ENCODE results near the gene SEBOX. TPM values are rescaled to one million over a fixed set of nuclear protein-coding genes. Genes with fewer than 3 reads are reported as not detected.

Gene SEBOX
- total and polyA plus RNA-seq, 2 experiments from 2014 or later, result not detected

Small RNA genes within 50 kb of the gene (microRNA-seq; reads per million reads assigned to microRNA genes)
- 0.66 reads per million for gene MIR4723

Other genes with a start within 250 kb of the SEBOX start
- gene TMEM97, start 46.0 kb downstream of the SEBOX start, total RNA-seq (2014; rRNA removed; shearing (Covaris generic)), result 101 and 106 TPM in 2 replicates
- gene TMEM97, start 46.0 kb downstream of the SEBOX start, polyA plus RNA-seq (2016; fragmentation: Nextera tagmentation; extraction: Ambion mirVana), result 216 and 225 TPM in 2 replicates
- 6.8 and 13.2 TPM in 2 replicates for gene IFT20, start 29.7 kb downstream of the SEBOX start, total RNA-seq (2014; rRNA removed; shearing (Covaris generic))
- gene IFT20, start 29.7 kb downstream of the SEBOX start, polyA plus RNA-seq (2016; fragmentation: Nextera tagmentation; extraction: Ambion mirVana), result 31.4 and 32.3 TPM in 2 replicates
- gene TNFAIP1, start 29.4 kb downstream of the SEBOX start, total RNA-seq (2014; rRNA removed; shearing (Covaris generic)), result 8.9 and 13.1 TPM in 2 replicates
- 6.3 and 6.4 TPM in 2 replicates for gene TNFAIP1, start 29.4 kb downstream of the SEBOX start, polyA plus RNA-seq (2016; fragmentation: Nextera tagmentation; extraction: Ambion mirVana)
- gene POLDIP2, start 7.7 kb downstream of the SEBOX start, total RNA-seq (2014; rRNA removed; shearing (Covaris generic)), result 70.6 and 77.1 TPM in 2 replicates
- gene POLDIP2, start 7.7 kb downstream of the SEBOX start, polyA plus RNA-seq (2016; fragmentation: Nextera tagmentation; extraction: Ambion mirVana), result 40.7 and 45.7 TPM in 2 replicates
- gene VTN, start 5.1 kb upstream of the SEBOX start, total RNA-seq (2014; rRNA removed; shearing (Covaris generic)), result 0.35 TPM in 1 of 2 replicates, not detected in the other
- 0.16 and 0.17 TPM in 2 replicates for gene VTN, start 5.1 kb upstream of the SEBOX start, polyA plus RNA-seq (2016; fragmentation: Nextera tagmentation; extraction: Ambion mirVana)
- 10.4 and 15.3 TPM in 2 replicates for gene SARM1, start 6.5 kb upstream of the SEBOX start, total RNA-seq (2014; rRNA removed; shearing (Covaris generic))
- gene SARM1, start 6.5 kb upstream of the SEBOX start, polyA plus RNA-seq (2016; fragmentation: Nextera tagmentation; extraction: Ambion mirVana), result 0.89 and 1.4 TPM in 2 replicates
- 12.5 and 12.7 TPM in 2 replicates for gene SLC46A1, start 41.0 kb upstream of the SEBOX start, total RNA-seq (2014; rRNA removed; shearing (Covaris generic))
- gene SLC46A1, start 41.0 kb upstream of the SEBOX start, polyA plus RNA-seq (2016; fragmentation: Nextera tagmentation; extraction: Ambion mirVana), result 3.3 TPM in 2 replicates
- not detected in 2 replicates for gene SLC13A2, start 108.4 kb upstream of the SEBOX start, total RNA-seq (2014; rRNA removed; shearing (Covaris generic))
- not detected in 2 replicates for gene SLC13A2, start 108.4 kb upstream of the SEBOX start, polyA plus RNA-seq (2016; fragmentation: Nextera tagmentation; extraction: Ambion mirVana)
- not detected in 2 replicates for gene FOXN1, start 141.1 kb upstream of the SEBOX start, total RNA-seq (2014; rRNA removed; shearing (Covaris generic))
- not detected in 2 replicates for gene FOXN1, start 141.1 kb upstream of the SEBOX start, polyA plus RNA-seq (2016; fragmentation: Nextera tagmentation; extraction: Ambion mirVana)
- 78.4 and 93.5 TPM in 2 replicates for gene UNC119, start 187.4 kb upstream of the SEBOX start, total RNA-seq (2014; rRNA removed; shearing (Covaris generic))
- gene UNC119, start 187.4 kb upstream of the SEBOX start, polyA plus RNA-seq (2016; fragmentation: Nextera tagmentation; extraction: Ambion mirVana), result 36.9 and 39.0 TPM in 2 replicates
- gene PIGS, start 206.3 kb upstream of the SEBOX start, total RNA-seq (2014; rRNA removed; shearing (Covaris generic)), result 52.1 and 53.2 TPM in 2 replicates
- 15.5 and 16.4 TPM in 2 replicates for gene PIGS, start 206.3 kb upstream of the SEBOX start, polyA plus RNA-seq (2016; fragmentation: Nextera tagmentation; extraction: Ambion mirVana)
- 157 and 183 TPM in 2 replicates for gene ALDOC, start 211.7 kb upstream of the SEBOX start, total RNA-seq (2014; rRNA removed; shearing (Covaris generic))
- 33.3 and 33.5 TPM in 2 replicates for gene ALDOC, start 211.7 kb upstream of the SEBOX start, polyA plus RNA-seq (2016; fragmentation: Nextera tagmentation; extraction: Ambion mirVana)
- 87.3 and 99.6 TPM in 2 replicates for gene SPAG5, start 233.8 kb upstream of the SEBOX start, total RNA-seq (2014; rRNA removed; shearing (Covaris generic))
- gene SPAG5, start 233.8 kb upstream of the SEBOX start, polyA plus RNA-seq (2016; fragmentation: Nextera tagmentation; extraction: Ambion mirVana), result 99.3 and 104 TPM in 2 replicates
- gene RSKR, start 249.0 kb upstream of the SEBOX start, total RNA-seq (2014; rRNA removed; shearing (Covaris generic)), result 38.8 and 41.4 TPM in 2 replicates
- gene RSKR, start 249.0 kb upstream of the SEBOX start, polyA plus RNA-seq (2016; fragmentation: Nextera tagmentation; extraction: Ambion mirVana), result 4.7 and 7.5 TPM in 2 replicates